ENCODE measurements around the gene BIRC7. TPM values are rescaled to one million over a fixed set of nuclear protein-coding genes. Genes with fewer than 3 reads are reported as not detected.

The BIRC7 gene
- total RNA-seq, 1 experiment from 2014 or later, result 0.96 TPM

GRCh38 chr20:63268671-63269439, 33.1 kb downstream of the BIRC7 start:
- H3K27me3 ChIP-seq (ENCODE audit: insufficient read depth, low read length), result no peaks in the 10 kb centered on the region
- H3K9me2 ChIP-seq (ENCODE audit: insufficient read depth), result no peaks in the 10 kb centered on the region
- no peak overlapping the region for H3K4me2 ChIP-seq (ENCODE audit: low read length)
- CTCF ChIA-PET, result no interaction called here
- H3K4me3 ChIP-seq (replicated peaks in 1 of 2; ENCODE audit: low read depth in 1 of 2, low read length in 2 of 2), result no peak overlapping the region
- intact Hi-C loops (cut with micrococcal nuclease), result no loop called here
- no peak overlapping the region for H3K27ac ChIP-seq (ENCODE audit: low read depth, low read length)
- ATAC-seq (no peak), DNase-seq (ENCODE audit: low read depth, low spot score) (no peak)
- no peak overlapping the region for H3K9ac ChIP-seq (ENCODE audit: low read length)
- no peaks in the 10 kb centered on the region for H3K9me3 ChIP-seq (ENCODE audit: control insufficient read depth in 1 of 2, insufficient read depth in 1 of 2, low read depth in 1 of 2, low read length in 2 of 2)
- no peak for TF ChIP-seq SIN3A (IDR thresholded peaks at IDR 0.05; ENCODE audit: low read depth)
- RAD21 ChIA-PET (ENCODE audit: low non-redundant PET in 1 of 2, low total read pairs in 2 of 2, uncharacterized antibody in 2 of 2, unreplicated experiment in 2 of 2), result no interaction called here
- no peaks in the 10 kb centered on the region for H4K20me1 ChIP-seq (ENCODE audit: insufficient read depth)
- no peak overlapping the region for H2AFZ ChIP-seq (ENCODE audit: low read depth, low read length, poor library complexity, severe bottlenecking)
- H3K4me1 ChIP-seq (ENCODE audit: control insufficient read depth in 1 of 2, insufficient read depth in 2 of 2, low read length in 2 of 2), result peaks cover 2 to 19% of the 10 kb centered on the region in 2 experiments
- POLR2A ChIA-PET, result no interaction called here
- H3K79me2 ChIP-seq (ENCODE audit: insufficient read depth, low read length), result peaks cover 12% of the 10 kb centered on the region
- BruUV-seq (replicated peaks), result no TSS peak
- H3K36me3 ChIP-seq (ENCODE audit: control insufficient read depth in 1 of 2, insufficient read depth in 2 of 2, low read length in 2 of 2), result no peaks in the 10 kb centered on the region

GRCh38 chr20:63269724-63270123, 34.0 kb downstream of the BIRC7 start:
- Histone ChIP-seq H3K4me2 (ENCODE audit: low read length) (no peak overlapping the region), H3K4me3 (replicated peaks in 1 of 2; ENCODE audit: low read depth in 1 of 2, low read length in 2 of 2) (no peak overlapping the region), H3K36me3 (ENCODE audit: control insufficient read depth in 1 of 2, insufficient read depth in 2 of 2, low read length in 2 of 2) (no peaks in the 10 kb centered on the region), H3K27me3 (ENCODE audit: insufficient read depth, low read length) (no peaks in the 10 kb centered on the region), H3K9me3 (ENCODE audit: control insufficient read depth in 1 of 2, insufficient read depth in 1 of 2, low read depth in 1 of 2, low read length in 2 of 2) (no peaks in the 10 kb centered on the region), H3K4me1 (ENCODE audit: control insufficient read depth in 1 of 2, insufficient read depth in 2 of 2, low read length in 2 of 2) (peaks cover 10 to 27% of the 10 kb centered on the region in 2 experiments), H3K9ac (ENCODE audit: low read length) (no peak overlapping the region), H4K20me1 (ENCODE audit: insufficient read depth) (no peaks in the 10 kb centered on the region), H3K27ac (ENCODE audit: low read depth, low read length) (no peak overlapping the region), H2AFZ (ENCODE audit: low read depth, low read length, poor library complexity, severe bottlenecking) (no peak overlapping the region), H3K9me2 (ENCODE audit: insufficient read depth) (no peaks in the 10 kb centered on the region), H3K79me2 (ENCODE audit: insufficient read depth, low read length) (peaks cover 21% of the 10 kb centered on the region)
- ChIA-PET POLR2A (no interaction called here), CTCF (interaction anchor here (3.8 kb wide), 1 partner anchor 46 kb away, joined by 16 read pairs; no protein-coding TSS in a partner anchor), RAD21 (ENCODE audit: low non-redundant PET in 1 of 2, low total read pairs in 2 of 2, uncharacterized antibody in 2 of 2, unreplicated experiment in 2 of 2) (no interaction called here)
- ATAC-seq (no peak), DNase-seq (ENCODE audit: low read depth, low spot score) (no peak)
- BruUV-seq (replicated peaks), result no TSS peak
- TF ChIP-seq EGR1 (IDR thresholded peaks at IDR 0.05; ENCODE audit: low read depth) (no peak), ZBTB33 (IDR thresholded peaks at IDR 0.05; ENCODE audit: extremely low read depth, insufficient replicate concordance, low read length) (no peak), SP1 (IDR thresholded peaks at IDR 0.05; ENCODE audit: low read depth) (no peak), ELF1 (IDR thresholded peaks at IDR 0.05; ENCODE audit: borderline replicate concordance, low read depth) (no peak), MAX (IDR thresholded peaks at IDR 0.05) (no peak)
- intact Hi-C loops (cut with micrococcal nuclease), result loop anchor here (5.0 kb wide), 1 partner anchor 37 kb away; no protein-coding TSS in a partner anchor
